CD4-positive, alpha-beta T cell treated with Interleukin-15 for 4 hours (primary cell): ENCODE data around the gene RHD.
"Not testable (repeated sequence)": the region's sequence is repeated elsewhere in the genome, so short reads cannot be mapped to it uniquely, and the experiment has no call there.

Source experiments
- DNase-seq: peaks from one replicate; pipeline ENCODE4 v3.0.0-alpha.2; 2020; ENCODE audit warnings: low spot score

RHD gene

GRCh38 chr1:25272238-25272637 is at the start of gene RHD:
RHD (plus strand) TSS chr1:25272509; CDS start chr1:25272548, 39 bp downstream.
- not testable (repeated sequence) for DNase-seq

DNA sequence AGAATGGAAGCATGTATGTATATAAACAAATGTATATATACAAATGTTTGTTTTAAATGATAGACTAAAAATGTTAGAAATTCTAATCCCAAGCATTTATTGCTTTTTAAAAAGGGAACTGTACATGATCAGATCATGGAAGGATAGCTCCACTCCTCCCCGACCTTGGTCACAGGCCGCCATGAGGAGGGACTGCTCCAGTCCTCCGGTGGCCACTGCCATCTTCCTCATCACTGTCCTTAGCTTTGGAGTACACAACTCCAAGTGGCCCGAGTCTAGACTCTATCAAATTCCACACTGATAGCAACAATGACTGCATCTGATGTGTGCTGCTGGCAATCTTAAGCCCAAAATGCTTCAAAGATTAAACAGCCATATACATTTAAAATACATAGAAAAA is 49.7 kb upstream of the RHD start:
- DNase-seq: no peak

- DNase-seq: no peak
These were observed 48.8 kb upstream of the RHD start for GRCh38 chr1:25223471-25223870.

GRCh38 chr1:25232027-25232865 is 40.1 kb upstream of the RHD start, which contains the start of gene SYF2:
SYF2 (minus strand) TSS chr1:25232502; CDS start chr1:25232467, 35 bp downstream.
- peak; percentile 91 for DNase-seq

DNA sequence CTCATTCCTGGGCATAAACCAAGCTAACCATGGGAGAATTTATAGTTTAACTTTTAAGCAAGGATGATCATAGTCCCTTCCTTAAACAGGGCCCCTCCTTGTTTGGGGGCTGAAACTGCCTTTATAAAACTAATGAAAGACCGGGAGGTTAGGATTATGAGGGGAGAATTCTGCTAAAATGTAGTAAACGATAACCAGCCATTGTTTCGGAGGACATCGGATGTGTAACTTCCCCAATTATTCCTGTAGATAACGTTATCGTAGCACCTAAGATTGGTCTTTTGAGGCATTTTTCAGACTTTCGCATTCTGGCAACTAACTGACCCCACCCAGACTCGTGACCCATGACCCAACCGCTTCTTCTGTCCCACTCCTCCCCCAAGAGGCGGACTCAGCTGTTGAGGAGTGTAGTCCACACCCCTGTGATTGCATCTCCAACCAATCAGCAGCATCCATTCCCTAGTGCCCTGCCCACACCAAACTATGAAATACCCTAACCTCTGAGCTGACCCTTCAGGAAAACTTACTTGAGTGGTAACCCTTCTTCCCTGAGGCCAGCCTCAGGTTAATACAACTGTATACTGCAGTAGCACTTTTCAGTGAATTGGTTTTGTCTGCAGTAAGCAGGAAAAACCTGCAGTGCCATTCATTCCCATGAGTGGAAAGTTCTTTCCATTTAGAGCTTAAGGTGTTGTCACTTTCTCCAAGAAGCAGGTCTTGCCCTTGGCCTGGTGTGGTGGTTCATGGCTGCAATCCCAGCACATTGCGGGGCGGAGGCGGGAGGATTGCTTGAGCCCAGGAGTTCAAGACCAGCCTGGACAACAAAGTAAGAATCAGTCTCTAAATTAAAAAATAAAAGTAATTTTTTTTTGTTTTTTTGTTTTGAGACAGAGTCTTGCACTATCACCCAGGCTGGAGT is 39.2 kb upstream of the RHD start:
- peak; percentile 72 for DNase-seq

DNA sequence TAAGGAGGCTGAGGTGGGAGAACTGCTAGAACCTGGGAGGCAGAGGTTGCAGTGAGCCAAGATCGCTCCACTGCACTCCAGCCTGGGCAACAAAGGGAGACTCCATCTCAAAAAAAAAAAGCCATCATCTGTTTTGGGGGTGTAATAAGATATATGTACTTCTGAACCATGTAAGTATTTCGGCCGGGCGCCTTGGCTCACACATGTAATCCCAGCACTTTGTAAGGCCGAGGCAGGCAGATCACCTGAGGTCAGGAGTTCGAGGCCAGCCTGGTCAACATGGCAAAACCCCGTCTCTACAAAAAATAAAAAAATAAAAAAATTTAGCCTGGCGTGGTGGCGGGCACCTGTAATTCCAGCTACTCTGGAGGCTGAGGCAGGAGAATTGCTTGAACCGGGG is 36.9 kb upstream of the RHD start:
- DNase-seq: not testable (repeated sequence)

GRCh38 chr1:25236261-25236660 is 36.0 kb upstream of the RHD start:
- not testable (repeated sequence) for DNase-seq

DNA sequence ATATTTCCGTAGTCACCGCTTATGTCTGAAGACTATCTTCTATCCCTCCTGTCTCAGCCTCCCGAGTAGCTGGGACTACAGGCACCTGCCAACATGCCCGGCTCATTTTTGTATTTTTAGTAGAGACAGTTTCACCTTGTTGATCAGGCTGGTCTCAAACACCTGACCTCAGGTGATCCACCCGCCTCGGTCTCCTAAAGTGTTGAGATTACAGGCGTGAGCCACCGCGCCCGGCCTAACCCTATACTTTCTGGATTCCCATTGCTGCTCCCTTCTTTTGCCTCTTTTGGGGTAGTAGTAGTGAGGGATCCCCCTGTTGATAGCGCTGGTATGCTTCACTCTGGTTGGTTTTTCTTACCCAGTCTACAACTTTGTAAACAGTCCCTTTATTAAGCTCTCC is 34.3 kb upstream of the RHD start:
- no peak for DNase-seq

- DNase-seq: peak; percentile 92
These were observed 32.4 kb upstream of the RHD start for GRCh38 chr1:25239681-25240541.

DNA sequence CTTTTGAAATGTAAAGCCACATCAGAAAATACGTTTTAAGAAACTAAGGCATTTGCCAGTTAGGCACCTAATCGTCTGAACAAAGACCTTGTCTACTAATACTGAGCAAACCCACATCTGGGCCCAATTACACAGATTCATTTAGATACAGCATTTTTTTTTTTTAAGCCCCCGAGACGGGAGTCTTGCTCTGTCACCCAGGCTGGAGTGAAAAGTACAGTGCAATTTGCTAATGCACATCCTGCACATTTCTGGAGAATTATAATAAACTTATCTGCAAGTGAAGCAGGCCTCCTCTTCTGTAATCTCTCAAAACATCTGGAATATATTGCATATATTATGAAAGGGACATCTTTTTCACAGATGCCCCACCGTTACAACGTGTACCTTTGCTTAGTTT is 28.4 kb upstream of the RHD start:
- DNase-seq: no peak

- DNase-seq: no peak
These were observed 26.9 kb upstream of the RHD start for GRCh38 chr1:25245393-25245792.

- no peak for DNase-seq
These were observed 26.3 kb upstream of the RHD start for GRCh38 chr1:25245809-25246599.

DNA sequence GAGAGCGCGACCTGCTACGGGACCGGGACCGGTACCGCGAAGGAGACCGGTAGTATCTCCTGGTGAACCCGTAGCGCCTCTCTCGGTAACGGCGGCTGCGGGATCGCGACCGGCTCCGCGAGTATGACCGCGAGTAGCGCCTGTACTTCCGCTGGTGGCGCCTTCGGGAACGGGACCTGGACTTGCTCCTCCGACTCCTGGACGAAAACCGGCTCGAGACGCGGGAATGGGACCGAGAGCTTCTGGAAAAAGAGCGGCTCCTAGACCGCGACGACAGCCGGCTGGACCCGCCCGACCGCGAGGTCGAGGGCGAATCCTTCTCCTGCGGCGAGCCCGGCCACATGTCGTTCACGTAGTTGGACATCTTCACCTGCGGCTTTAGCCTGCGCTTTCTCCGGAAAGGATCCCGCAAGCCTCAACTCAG is 25.7 kb upstream of the RHD start:
- DNase-seq: no peak

- peak; percentile 100 for DNase-seq
These were observed 25.1 kb upstream of the RHD start, which contains the start of gene RSRP1 for GRCh38 chr1:25247024-25247828. RSRP1 (minus strand) TSS chr1:25247454; CDS start chr1:25246963, 491 bp downstream.

DNA sequence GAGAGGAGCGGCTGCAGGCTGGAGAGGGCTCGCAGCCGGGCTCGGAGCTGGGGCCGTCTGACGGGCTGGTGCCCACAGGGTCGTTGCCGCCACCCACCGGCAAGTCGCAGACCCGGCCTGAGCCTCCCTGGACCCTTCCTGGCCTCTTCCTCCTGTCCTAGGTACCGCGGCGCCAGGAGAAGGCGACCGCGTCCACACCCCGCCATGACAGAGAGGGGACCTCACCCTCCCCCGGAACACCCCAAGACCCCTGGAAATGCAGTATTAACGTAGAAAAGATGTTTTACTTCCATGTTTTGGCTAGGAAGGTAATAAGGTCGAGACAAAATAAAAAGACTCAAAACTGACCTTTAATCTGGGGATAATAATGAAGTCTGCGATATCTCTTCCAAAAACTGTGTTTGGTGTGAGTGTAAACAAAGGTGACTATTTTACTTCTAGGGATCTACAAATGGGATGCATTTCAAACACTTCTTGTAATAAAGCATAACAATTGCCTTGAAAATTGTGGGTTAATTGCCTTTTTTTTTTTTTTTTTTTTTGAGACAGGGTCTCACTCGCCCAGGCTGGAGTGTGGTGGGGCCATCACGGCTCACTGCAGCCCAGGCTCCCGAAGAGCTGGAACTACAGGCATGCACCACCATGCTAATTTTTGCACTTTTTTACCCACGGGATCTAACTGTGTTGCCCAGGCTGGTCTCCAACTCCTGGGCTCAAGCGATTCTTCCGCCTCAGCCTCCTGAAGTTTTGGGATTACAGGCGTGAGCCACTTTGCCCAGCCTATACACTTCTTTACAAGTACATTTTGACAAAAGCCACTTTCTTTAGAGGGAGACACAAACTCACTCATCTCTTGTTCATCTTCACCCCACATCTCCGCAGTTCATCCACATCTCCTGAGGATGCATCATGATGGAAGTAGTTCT is 24.2 kb upstream of the RHD start:
- no peak for DNase-seq

- no peak for DNase-seq
These were observed 18.4 kb upstream of the RHD start for GRCh38 chr1:25253911-25254310.

DNA sequence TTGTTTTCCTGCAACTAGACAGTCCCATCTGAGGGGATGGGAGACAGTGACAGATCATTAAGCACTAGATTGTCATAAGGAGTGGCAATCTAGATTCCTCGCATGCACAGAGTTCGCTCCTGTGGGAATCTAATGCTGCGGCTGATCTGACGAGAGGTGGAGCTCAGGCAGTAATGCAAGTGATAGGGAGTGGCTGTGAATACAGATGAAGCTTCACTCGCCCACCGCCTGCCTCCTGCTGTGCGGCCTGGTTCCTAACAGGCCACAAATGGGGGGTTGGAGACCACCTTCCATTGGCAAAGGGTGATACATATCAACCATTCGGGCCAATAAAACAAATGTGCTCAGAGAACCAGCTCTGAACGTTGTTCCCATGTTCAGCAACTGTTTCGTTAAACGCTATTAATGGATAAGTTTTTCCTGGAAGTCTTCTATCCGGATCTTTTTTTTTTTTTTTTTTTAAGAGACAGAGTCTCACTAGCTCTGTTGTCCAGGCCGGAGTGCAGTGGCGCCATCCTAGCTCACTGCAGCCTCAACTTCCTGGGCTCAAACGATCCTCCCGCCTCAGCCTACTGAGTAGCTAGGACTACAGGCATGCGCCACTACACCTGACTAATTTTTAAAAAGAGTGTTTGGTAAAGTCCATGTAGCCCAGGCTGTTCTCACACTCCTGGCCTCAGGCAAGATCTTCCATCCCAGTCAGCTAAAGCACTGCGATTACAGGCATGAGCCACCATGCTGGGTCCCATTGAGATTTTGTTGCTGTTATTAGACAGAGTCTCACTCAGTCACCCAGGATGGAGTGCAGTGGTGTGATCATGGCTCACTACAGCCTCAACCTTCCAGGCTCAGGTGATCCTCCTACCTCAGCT is 16.4 kb upstream of the RHD start:
- DNase-seq: no peak

GRCh38 chr1:25256578-25256965 is 15.7 kb upstream of the RHD start:
- DNase-seq: no peak
